ENCODE measurements around the gene C16orf46. TPM values are rescaled to one million over a fixed set of nuclear protein-coding genes. Genes with fewer than 3 reads are reported as not detected.

Gene C16orf46
- total RNA-seq, 1 donor from 2014 or later: 1.9 TPM

DNA sequence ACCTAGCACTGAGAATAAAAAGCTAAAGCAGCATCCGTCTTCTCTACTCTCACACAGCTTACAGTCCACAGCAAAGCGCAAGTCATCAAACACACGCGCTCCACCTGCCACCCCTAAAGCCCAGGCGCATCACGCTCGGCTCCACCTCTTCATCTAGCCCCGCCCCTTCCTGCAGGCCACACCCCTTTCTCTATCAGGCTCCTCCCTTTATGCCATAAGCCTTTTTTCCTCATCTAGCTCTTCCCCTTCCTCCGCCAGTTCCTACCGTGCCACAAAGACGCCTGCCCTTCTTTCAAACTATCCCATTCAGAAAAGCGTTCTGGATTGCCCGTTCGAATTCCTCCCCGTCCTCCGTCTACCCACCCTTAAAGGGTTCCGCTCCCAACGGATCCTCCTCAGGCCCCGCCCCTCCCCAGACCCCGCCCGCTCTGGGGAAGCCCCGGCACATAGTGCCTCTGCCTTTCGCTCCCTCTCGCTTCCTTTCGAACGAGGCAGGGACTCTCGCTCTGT is 417 bp downstream of the C16orf46 start:
- DNase-seq (ENCODE audit: low read depth): peak; percentile 91

DNA sequence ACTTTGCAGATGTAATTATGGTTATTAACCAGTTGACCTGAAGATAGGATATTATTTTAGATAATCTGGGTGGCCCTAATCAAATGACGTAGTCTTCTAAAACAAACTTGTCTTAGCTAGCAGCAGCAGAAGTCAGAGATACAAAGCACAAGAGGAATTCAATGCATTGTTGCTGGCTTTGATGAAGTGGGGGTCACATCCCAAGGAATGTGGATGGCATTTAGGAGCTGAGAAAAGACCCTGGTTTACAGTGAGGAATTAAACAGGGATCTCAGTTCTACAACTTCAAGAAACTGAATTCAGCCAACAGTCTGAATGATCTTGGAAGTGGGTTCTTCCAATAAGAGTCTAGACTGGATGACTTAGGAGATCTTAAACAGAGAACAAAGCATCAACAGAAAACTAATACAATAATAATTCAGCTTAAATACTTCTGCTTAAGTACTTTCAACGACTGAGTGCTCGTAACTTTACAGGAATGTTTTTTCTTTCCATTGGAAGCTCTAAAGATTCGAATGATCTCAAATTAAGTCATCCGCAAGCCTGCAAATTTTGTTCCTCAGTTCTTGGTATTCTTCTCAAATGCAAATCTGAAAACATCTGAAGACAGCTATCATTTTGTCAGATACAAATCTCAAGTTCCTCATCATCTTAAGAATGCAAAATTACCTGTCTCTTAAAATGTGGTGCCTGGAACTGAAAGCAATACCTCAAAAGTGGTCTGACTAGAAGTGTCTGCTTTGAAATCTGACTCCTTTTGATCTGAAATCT is 3.3 kb downstream of the C16orf46 start:
- no peak for DNase-seq (ENCODE audit: low read depth)

DNA sequence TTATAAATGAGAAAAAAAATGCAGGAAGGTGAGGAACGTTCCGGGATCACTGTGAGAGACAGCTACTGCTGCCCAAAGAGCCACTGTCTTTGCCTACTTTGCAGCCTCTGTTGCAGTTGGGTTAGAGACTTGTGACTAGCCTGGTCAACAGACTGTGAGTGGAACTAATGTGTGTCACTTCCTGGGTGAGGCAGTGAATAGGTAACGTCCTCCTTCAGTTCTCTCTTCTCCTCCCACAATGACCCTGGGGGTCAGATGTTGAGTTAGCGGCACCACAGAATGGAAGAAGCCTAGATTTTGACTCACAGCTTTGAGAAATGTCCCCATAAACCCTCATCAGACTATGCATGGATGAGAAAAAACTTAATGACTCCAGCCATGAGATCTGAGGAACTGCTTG is 5.2 kb downstream of the C16orf46 start:
- no peak for DNase-seq (ENCODE audit: low read depth)

DNA sequence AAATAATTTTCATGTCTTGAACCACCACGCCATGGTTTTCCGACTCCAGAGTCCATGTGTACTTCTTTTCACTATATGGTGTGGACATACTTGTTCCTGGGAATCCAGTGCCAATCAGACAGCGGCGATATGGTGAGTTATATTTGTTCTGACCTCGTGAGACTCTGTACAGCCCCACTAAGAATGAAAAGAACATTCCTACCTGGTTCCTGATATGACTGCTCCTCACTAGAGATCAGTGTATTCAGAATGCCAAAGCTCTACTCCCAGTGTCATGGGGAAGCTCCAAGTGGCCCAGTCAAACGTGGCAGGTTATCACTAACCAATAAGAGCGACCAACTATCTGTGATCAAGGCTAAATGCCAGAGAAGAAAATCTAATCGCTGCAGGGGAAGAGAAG is 6.1 kb downstream of the C16orf46 start:
- no peak for DNase-seq (ENCODE audit: low read depth)

DNA sequence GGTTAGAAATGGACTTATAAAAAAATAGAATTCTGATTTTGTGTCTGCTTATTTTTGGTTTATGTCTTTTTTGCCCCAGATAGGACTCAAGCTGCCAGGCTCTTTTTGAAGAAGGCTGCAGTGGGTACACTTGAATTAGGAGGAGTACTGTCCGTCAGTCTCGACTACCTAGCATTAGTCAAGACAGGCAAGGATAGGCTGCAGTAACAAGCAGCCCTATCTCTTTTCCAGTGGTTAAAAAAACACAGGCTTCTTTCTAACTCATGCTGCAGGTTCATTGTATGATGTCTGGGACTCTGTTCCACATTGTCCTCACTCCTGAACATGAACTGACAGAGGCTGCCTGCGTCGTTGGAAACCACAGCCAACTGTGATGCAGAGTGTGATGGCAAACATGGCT is 8.0 kb downstream of the C16orf46 start:
- no peak for DNase-seq (ENCODE audit: low read depth)

DNA sequence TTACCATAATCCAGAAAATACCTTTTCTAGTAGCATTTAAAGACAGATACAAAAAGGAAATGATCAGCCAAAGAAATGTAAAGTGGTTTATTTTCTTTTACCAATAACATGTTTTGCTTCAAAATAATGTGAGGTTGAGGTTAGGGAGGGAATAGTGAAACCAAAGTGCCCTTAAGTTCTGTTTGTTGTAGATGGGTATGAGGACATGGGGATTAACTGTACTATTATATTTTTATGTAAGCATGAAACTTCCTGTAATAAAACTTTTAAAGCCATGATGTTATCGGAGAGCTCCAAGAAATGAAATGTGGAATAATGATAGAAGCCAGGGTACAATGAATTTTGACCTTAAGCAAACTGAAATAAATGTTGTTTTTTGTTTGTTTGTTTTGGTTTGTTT is 9.9 kb downstream of the C16orf46 start:
- DNase-seq (ENCODE audit: low read depth): no peak

DNA sequence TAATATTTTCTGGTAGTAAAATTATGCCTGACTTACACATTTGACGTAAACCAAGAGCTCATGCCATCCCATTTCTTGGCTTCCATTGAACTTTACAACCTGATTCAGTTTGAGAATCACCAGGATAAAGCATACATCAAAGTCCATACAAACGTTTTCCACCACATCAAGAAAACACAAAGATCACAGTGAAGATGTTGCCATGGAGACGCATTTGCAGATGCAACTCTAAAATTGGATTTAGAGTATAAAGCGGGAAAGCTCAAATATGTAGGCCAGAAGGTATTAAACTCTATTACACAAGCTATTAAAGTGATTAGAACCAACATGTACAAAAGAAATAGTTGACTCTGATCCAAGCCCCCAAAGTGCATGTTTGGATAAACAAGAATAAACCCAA is 10.4 kb downstream of the C16orf46 start:
- no peak for DNase-seq (ENCODE audit: low read depth)

DNA sequence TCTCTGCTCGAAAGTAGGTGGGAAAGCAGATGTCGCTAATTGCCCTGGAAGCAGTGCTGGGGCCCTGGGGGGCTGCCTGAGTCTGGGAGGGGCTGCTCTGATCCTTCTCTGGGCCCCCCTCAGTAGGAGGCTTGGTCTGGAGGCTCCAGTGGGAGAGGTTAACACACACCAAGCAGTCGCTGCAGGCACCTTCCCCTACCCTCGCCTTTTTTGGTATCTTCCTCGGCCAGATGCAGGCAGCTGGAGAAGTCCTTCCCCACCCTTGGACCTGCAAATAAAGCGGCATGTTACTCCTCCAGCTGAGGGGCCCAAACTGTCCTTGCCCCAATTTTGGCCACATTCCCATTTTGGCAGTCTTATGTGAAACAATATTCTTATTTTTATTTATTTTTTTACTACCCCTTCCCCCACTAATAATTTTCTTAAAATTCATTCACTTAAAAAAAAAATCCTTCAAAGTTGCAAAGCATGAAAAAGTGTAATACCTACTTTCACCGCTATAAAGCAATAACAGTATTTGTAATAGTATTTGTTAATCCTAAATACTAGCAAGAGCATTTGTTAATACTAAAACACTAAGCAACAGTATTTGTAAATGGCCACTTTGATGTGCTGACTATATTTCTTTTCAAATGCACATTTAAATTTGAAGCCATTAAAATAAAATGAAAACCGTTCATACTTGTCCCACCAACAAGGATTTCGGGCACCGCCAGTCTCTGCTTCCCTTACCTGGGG is 15.0 kb downstream of the C16orf46 start:
- no peak for DNase-seq (ENCODE audit: low read depth)

DNA sequence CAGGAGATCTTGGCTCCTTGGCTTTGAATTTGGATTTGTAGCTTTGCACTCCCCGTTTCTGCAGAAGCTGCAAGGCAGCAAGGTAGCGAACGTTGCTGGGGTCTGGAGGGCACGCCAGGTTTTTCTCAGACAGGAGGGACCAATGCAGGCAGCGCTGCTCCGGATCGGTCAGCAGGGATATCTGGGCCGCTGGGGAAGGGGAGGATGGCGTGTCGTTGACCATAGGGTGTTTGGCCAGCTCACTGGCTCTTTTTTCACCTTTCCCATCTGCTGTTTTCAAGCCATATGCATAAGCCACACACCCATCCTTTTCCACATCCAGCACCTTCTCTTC is 15.8 kb downstream of the C16orf46 start:
- no peak for DNase-seq (ENCODE audit: low read depth)

DNA sequence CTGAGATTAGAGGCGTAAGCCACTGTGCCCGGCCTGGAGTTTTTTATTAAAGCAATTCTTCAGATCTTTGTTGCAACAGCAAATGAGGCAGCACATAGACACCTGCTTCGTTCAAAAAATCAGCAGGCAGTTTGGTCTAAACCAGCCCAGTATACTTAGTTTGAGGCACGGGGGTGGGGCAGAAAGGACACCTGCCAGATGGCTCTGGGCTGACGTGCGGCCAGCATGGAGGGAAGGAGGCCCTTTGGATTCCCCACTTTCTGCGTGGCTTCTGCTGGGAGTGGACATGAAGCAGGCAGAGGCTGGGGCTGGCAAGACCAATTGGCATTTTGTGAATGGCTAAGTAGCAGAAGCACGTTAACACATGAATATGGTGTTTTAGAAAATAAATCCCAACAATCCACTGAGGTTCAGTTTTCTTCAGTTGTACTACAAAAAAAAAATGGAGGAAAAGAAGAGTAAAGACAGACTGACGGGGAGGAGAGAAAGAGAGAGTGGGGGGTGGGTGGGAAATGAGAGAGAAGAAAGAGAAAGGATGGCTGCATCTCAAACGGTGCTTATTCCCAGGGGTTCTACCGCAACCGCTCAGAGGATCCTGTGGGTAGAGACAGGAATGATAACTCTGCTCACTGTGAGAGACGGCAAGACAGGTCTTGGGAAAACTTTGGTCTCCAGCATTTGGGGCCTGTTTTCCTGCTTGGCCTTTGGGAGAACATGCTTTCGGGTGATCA is 16.3 kb downstream of the C16orf46 start:
- no peak for DNase-seq (ENCODE audit: low read depth)

DNA sequence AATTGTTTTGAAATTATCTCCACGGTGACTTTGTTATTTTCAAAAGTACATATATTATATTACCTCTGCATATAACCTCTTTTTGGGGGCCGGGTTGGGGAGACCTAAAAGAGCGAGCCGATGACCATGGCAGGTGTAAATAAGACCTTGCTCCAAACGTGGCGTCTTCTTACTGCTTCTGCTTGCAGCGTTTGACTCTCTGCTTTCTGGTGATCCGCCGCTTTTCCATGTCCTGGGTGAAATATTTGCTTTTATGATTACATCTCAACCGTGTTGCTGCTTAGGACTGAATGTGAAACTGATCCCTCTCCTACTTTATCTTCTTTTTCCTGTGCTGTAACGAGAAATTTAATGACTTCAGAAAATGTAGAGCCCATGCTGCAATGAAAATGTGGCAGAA is 23.3 kb downstream of the C16orf46 start:
- DNase-seq (ENCODE audit: low read depth): no peak

DNA sequence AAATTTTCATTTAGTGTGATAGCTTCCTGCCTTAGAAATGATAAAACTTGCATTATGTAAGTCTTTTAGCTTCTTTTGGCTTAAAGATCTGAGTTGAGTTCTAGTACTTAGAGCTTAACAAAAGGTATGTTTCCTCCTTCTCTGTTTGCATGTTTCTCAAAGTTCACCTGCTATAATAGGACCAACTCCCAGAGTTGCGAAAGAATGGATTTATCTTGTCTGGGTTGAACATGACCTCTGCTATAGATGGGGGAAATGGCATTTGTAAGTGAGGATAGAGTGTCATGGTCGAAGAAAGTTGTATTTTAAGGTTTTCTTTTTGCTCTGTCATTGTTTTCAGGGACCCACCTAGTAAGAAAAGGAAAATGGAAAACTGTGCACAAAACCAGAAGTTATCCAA is 34.2 kb downstream of the C16orf46 start:
- DNase-seq (ENCODE audit: low read depth): no peak

DNA sequence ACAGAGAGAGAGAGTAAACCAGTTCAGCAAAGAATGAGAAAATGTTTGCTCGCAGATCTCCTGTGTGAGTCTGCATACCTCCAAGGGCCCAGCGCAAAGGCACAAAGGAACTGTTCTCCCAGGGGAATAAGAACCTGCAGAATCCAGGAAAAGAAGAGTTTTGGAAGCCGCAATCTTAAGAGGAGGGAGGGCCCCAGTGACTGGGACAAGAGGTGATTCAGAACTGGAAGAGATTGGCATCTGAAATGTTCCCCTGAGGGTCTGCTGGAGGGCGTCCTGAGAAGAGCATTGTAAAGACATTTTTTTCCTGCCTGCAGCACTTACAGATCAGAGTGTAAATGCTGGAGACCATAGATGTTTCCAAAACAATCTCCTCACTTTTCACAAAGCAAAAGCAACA is 35.3 kb downstream of the C16orf46 start:
- DNase-seq (ENCODE audit: low read depth): no peak

DNA sequence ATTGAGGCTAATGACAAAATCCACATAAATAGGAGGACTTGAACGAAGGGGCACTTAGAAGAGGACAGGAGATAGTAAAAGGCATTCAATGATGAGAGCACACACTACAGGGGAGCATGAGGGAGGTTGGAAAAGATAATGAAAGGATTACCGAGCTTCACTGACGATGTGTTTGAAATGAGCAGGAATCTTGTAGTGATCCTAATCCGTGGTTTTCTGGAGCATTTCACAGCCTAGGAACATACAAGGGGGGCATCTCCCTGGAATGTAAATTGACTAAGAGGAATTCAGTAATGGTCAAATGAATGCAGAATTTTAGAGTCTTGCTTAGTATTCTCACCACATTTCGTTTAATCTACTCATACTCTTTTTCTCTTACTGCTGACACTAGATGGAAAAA is 36.2 kb downstream of the C16orf46 start:
- no peak for DNase-seq (ENCODE audit: low read depth)

DNA sequence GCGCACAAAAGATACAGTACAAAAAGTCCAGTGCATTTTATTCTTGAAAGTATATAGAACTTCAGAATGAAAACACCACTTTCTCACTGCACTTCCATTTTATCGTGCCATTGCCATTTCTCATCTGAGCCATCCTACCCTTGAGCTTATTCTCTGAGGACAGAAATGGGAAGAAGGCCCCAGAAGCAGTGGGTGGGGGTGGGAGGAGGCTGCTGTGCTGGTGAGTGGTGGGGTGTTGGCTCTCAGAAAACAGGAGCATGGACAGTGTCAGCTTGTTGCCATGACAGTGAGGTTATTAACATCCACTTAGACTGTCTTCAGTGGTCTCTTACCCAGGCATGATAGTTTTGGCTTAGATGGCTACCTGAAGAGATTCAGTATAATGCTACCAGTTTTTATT is 36.9 kb downstream of the C16orf46 start:
- no peak for DNase-seq (ENCODE audit: low read depth)

DNA sequence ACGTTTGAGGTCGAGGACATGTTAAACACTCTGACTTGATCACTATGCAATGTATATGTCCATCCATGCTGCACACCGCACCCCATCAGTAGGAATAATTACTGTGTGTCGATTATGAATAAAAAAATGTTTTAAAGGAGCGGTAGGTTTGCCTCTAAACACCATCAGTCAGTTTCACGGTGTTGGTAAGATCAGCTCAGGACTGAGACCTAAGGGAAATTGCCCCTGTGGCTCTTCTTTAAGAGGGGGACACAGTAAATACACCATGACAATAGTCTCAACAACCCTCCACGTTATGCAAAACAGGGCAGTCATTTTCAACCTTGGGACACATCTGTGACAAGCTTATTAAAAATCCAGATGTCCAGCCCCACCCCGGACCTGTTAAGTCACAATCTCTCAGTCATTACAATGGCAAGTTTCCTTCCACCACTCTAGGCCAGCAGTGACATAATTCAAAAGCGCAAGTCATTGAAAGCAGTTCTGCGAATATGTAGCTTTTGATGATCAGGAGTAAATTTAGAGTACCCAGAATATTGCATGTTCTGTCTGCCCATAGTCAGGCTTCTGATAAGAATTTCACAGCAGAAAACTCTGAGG is 40.2 kb downstream of the C16orf46 start:
- DNase-seq (ENCODE audit: low read depth): no peak

DNA sequence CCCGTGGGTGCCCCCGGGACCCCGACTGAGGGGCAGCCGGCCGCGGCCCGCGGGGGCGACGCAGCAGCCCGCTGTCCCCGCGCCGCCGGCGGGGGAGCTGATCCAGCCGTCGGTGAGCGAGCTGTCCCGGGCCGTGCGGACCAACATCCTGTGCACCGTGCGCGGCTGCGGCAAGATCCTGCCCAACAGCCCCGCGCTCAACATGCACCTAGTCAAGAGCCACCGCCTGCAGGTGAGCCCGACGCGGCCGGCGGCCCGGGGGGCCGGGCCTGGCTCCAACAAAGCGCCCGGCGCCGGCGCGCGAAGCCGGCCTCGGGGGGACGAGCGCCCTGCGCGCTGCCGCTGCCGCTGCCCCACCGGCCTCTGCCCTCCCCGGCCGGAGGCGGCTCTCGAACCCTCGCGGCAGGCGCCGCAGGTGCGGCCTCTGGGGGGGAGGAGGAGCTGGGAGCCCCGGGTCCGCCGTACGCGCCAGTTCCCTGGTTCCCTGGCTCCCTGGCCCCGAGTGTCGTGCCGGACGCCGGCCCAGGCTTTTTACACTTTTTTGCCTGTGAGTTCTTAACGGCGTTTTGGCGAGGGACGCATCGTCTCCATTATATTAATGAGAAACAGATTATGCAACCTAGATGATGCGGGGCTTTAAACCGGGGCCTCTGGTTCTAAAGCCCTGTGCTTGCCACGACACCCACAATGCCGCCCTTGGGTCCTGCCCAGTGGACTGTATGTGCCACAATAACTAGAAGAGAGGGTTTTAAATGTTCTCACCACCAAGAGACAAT is 40.9 kb downstream of the C16orf46 start:
- peak; percentile 28 for DNase-seq (ENCODE audit: low read depth)

DNA sequence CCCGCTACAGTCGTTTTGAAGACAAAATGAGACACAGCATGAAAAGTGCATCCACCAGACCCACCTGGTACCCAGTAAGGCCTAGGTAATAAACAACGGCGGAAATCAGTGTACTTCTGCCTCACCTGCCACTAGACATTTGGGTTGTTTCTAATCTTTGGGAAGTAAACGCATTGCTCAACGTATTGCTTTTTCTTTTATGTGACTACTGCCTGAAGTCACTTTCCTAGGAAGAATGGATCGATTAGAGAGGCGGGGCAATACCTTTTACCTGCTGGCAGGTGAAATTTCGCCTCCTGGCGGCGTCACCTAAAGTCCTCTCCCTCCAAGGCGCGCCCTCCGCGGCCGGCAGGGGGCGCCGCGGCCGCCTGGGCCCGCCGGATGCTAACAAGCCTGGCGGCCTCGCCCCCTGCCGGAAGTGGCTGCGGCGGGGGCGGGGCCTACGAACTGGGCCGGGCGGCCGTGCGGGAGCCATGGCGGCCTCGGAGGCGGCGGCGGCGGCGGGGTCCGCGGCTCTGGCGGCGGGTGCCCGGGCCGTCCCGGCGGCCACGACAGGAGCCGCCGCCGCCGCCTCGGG is 41.6 kb downstream of the C16orf46 start, which contains the start of gene ATMIN:
Gene ATMIN, plus strand, starts transcription at position 445 of the 577 bp plus-strand sequence. Its CDS starts 29 bp downstream, at position 474.
- peak; percentile 86 for DNase-seq (ENCODE audit: low read depth)

DNA sequence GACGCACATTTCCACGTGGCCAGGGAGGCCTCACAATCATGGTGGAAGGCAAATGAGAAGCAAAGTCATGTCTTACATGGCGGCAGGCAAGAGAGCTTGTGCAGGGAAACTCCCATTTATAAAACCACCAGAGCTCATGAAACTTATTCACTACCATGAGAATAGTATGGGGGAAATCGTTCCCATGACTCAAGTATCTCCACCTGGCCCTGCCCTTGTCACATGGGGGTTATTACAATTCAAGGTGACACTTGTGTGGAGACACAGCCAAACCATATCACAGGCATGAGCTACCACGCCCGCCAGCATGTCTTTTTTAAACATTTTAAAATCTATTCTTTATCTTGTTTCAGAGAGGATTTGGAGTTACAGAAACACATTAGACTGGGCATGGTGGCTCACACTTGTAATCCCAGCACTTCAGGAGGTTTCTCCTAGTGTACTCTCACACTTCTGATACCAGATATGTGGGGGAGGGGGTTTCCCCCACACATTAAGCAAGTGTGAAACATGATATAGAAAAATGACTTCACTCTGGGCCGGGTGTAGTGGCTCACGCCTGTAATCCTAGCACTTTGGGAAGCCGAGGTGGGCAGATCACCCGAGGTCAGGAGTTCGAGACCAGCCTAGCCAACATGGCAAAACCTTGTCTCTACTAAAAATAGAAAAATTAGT is 47.0 kb downstream of the C16orf46 start:
- DNase-seq (ENCODE audit: low read depth): no peak

DNA sequence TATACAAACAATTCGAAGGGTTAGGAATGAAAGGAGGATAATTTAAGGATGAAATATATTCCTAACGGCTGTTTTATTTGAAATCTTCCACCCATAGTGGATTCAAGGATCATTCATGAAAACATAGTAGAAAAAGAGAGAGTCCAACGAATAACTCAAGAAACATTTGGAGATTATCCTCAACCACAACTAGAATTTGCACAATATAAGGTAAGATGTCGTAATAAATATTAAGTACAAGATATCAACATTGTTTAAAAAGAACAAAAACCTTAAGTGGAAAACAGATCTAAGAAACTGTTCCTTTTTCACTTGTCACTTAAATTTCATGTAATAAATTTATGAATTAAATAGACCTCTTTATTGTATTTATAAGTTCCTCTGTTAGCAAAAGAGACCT is 50.6 kb downstream of the C16orf46 start:
- DNase-seq (ENCODE audit: low read depth): no peak

Data from myocyte (in vitro differentiated cells).